ENCODE measurements around the gene PRKCE.

Gene PRKCE

GRCh38 chr2:45651415-45652089 lies at the start of gene PRKCE:
Gene PRKCE, plus strand, starts transcription at chr2:45651675.
- no peak for DNase-seq (ENCODE audit: low read depth)

GRCh38 chr2:45602624-45603023 lies 48.9 kb upstream of the PRKCE start:
- no peak for DNase-seq (ENCODE audit: low read depth)

GRCh38 chr2:45605116-45605515 lies 46.4 kb upstream of the PRKCE start:
- no peak for DNase-seq (ENCODE audit: low read depth)

GRCh38 chr2:45606796-45607195 lies 44.7 kb upstream of the PRKCE start:
- DNase-seq (ENCODE audit: low read depth) = no peak

GRCh38 chr2:45607701-45608100 lies 43.8 kb upstream of the PRKCE start:
- peak; percentile 34 for DNase-seq (ENCODE audit: low read depth)

- peak; percentile 57 for DNase-seq (ENCODE audit: low read depth)
Measured at GRCh38 chr2:45610281-45611019, 41.0 kb upstream of the PRKCE start.

- DNase-seq (ENCODE audit: low read depth) = peak; percentile 90
Measured at GRCh38 chr2:45611020-45611859, 40.2 kb upstream of the PRKCE start, which contains the start of gene SRBD1. Gene SRBD1, minus strand, starts transcription at chr2:45611267. Its CDS starts 5,826 bp downstream, at chr2:45605441.

- DNase-seq (ENCODE audit: low read depth) = no peak
Measured at GRCh38 chr2:45612285-45612684, 39.2 kb upstream of the PRKCE start.

- peak; percentile 89 for DNase-seq (ENCODE audit: low read depth)
Measured at GRCh38 chr2:45612731-45613130, 38.7 kb upstream of the PRKCE start.

GRCh38 chr2:45614330-45614729 lies 37.1 kb upstream of the PRKCE start:
- DNase-seq (ENCODE audit: low read depth) = no peak

GRCh38 chr2:45614871-45615415 lies 36.5 kb upstream of the PRKCE start:
- DNase-seq (ENCODE audit: low read depth) = peak; percentile 46

- peak; percentile 37 for DNase-seq (ENCODE audit: low read depth)
Measured at GRCh38 chr2:45616658-45617411, 34.6 kb upstream of the PRKCE start.

- no peak for DNase-seq (ENCODE audit: low read depth)
Measured at GRCh38 chr2:45617496-45617895, 34.0 kb upstream of the PRKCE start.

- DNase-seq (ENCODE audit: low read depth) = no peak
Measured at GRCh38 chr2:45622336-45623075, 29.0 kb upstream of the PRKCE start.

- no peak for DNase-seq (ENCODE audit: low read depth)
Measured at GRCh38 chr2:45623098-45623497, 28.4 kb upstream of the PRKCE start.

- no peak for DNase-seq (ENCODE audit: low read depth)
Measured at GRCh38 chr2:45625824-45626223, 25.7 kb upstream of the PRKCE start.

GRCh38 chr2:45626387-45627221 lies 24.9 kb upstream of the PRKCE start:
- DNase-seq (ENCODE audit: low read depth) = no peak

- peak; percentile 56 for DNase-seq (ENCODE audit: low read depth)
Measured at GRCh38 chr2:45627911-45628310, 23.6 kb upstream of the PRKCE start.

- no peak for DNase-seq (ENCODE audit: low read depth)
Measured at GRCh38 chr2:45629971-45630370, 21.5 kb upstream of the PRKCE start.

- no peak for DNase-seq (ENCODE audit: low read depth)
Measured at GRCh38 chr2:45631319-45631718, 20.2 kb upstream of the PRKCE start.

Data from amniotic epithelial cell (primary cell).